Mesodermal cell (in vitro differentiated cells): ENCODE data around the gene HOXA2.

ENCODE experiments used
- H3K27ac ChIP-seq: 2 replicates; pipeline ENCODE4 v1.7.0; 2013; ENCODE audit warnings: mild to moderate bottlenecking, low read depth, low read length, moderate library complexity; ENCODE audit not compliant: severe bottlenecking
- H3K36me3 ChIP-seq: 2 replicates; pipeline ENCODE4 v1.7.1; 2013; ENCODE audit warnings: mild to moderate bottlenecking, low read length, moderate library complexity; ENCODE audit not compliant: control insufficient read depth, insufficient read depth
- H3K4me1 ChIP-seq: one replicate; pipeline ENCODE4 v1.7.1; 2013; ENCODE audit warnings: mild to moderate bottlenecking, low read length; ENCODE audit not compliant: insufficient read depth, control insufficient read depth, poor library complexity, severe bottlenecking
- H3K4me3 ChIP-seq: 2 replicates; pipeline ENCODE4 v1.7.0; 2013; ENCODE audit warnings: low read length, control low read depth, mild to moderate bottlenecking; ENCODE audit not compliant: insufficient read depth, poor library complexity, severe bottlenecking; ENCODE audit errors: extremely low read depth
- H3K9me3 ChIP-seq: 2 replicates; pipeline ENCODE4 v1.7.1; 2013; ENCODE audit warnings: mild to moderate bottlenecking, low read length, moderate library complexity; ENCODE audit not compliant: control insufficient read depth
- whole genome bisulfite sequencing, 2 experiments: methylation state at CpG; one replicate each; pipeline ENCODE4 v1.1.5; 2013; ENCODE audit warnings: missing lambda C conversion rate in 2 of 2; ENCODE audit not compliant: insufficient coverage in 2 of 2; 5-methylcytosine and 5-hydroxymethylcytosine counted together

Gene HOXA2

DNA sequence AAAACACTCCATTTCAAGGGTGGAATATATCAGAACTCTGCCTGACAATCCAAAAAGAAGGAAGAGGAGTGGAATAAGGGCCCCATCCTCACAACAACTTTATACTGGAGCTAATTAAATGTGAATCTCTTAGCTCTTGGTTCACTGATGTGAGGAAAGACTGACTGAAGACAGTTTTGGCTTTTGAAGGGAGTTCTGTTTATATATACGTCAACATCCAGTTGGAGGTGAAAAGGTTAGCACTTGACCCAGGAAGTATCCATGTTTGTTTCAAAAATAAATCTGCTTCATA, 9.7 kb downstream of the HOXA2 start:
- WGBS, 2 experiments: 80% methylated on average over 1 of the region's 1 CpG; no CpG with 5 or more reads in 1 of the 2 experiments
- Histone ChIP-seq H3K4me1 (peaks cover 37% of the 10 kb centered on the region), H3K9me3 (no peaks in the 10 kb centered on the region), H3K27ac (no peak overlapping the region), H3K4me3 (no peak overlapping the region), H3K36me3 (no peaks in the 10 kb centered on the region)

GRCh38 chr7:27091941-27092818, 10.3 kb downstream of the HOXA2 start:
- Histone ChIP-seq H3K36me3 (no peaks in the 10 kb centered on the region), H3K27ac (no peak overlapping the region), H3K4me1 (peaks cover 35% of the 10 kb centered on the region), H3K9me3 (no peaks in the 10 kb centered on the region), H3K4me3 (no peak overlapping the region)
- WGBS, 2 experiments: 23 to 26% methylated on average over 4 of the region's 9 CpGs

GRCh38 chr7:27091105-27091504, 11.4 kb downstream of the HOXA2 start:
- 17% methylated on average over 1 of the region's 3 CpGs; no CpG with 5 or more reads in 1 of the 2 experiments for WGBS, 2 experiments
- no peaks in the 10 kb centered on the region for H3K36me3 ChIP-seq
- no peak overlapping the region for H3K27ac ChIP-seq
- H3K4me1 ChIP-seq: peaks cover 35% of the 10 kb centered on the region
- no peaks in the 10 kb centered on the region for H3K9me3 ChIP-seq
- no peak overlapping the region for H3K4me3 ChIP-seq

DNA sequence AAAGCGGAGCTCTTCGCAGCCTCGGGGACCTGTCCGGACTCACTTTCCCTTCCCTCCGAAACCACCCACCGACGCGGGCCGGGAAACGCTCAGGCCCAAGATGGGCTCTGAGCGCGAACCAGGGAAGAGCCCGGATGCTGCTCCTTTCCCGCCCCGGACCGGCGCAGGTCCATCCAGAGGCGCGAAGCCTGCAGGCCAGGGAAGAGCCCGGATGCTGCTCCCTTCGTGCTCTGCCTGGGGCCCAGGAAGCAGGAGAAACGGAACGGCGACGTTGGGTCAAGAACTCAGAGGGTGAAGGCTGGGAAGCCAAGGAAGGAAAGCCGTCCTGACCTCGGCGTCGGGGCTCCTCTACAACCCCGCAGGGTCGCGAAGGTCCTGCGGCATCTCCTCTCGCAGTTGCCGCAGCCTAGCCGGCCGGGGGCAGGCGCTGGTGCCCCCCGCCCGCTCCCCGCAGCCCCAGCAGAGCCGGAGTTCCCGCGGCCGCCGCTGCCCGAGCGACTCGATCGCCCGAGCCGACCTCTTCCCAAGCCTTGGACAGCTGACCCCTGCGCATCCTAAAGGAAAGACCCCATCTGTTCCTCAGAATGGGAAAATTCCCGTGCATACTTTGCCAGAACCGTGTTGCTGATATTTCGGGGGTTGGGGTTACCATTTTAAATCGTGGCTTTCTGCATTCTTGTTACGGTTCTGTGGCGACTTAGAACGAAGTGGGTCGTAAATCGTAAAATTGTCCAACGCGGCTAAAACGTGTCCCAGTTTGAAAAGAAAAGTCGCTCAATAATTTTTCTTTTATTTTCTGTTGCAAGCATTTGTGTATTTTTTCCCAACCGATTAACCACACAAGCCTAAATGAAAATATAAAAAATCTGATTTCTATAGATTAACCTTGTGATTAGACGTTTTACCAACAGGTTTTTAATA, 14.2 kb downstream of the HOXA2 start:
- no peak overlapping the region for H3K4me3 ChIP-seq
- 95 to 96% methylated on average over 63 to 64 of the region's 68 CpGs for WGBS, 2 experiments
- H3K27ac ChIP-seq: no peak overlapping the region
- no peaks in the 10 kb centered on the region for H3K36me3 ChIP-seq
- no peaks in the 10 kb centered on the region for H3K9me3 ChIP-seq
- peaks cover 24% of the 10 kb centered on the region for H3K4me1 ChIP-seq

- Histone ChIP-seq H3K4me3 (no peak overlapping the region), H3K9me3 (no peaks in the 10 kb centered on the region), H3K27ac (no peak overlapping the region), H3K4me1 (no peaks in the 10 kb centered on the region), H3K36me3 (no peaks in the 10 kb centered on the region)
- WGBS, 2 experiments: 86% methylated on average over 1 of the region's 2 CpGs; no CpG with 5 or more reads in 1 of the 2 experiments
Measured at GRCh38 chr7:27083646-27084045, 18.8 kb downstream of the HOXA2 start.

DNA sequence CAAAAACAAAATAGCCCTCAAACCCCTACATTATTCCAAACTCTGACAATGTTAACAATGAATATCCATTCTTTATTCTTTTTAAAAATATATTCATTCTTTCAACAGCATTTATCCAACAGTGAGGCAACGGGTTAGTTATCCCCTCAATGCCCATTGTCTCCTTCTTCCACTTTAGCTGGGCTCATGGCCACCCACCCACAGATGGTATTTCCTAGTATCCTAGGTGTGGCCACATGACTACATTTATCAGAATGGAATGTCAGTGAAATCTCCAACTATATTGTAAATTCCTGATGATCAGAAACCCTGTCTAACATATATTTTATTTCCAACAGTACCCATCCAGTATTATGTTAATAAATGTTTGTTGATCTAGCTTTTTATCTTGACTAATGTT, 20.3 kb downstream of the HOXA2 start:
- no peaks in the 10 kb centered on the region for H3K36me3 ChIP-seq
- no peak overlapping the region for H3K4me3 ChIP-seq
- no peak overlapping the region for H3K27ac ChIP-seq
- H3K4me1 ChIP-seq: no peaks in the 10 kb centered on the region
- 100% methylated on average over 1 of the region's 1 CpG for WGBS, 2 experiments
- H3K9me3 ChIP-seq: no peaks in the 10 kb centered on the region

- Histone ChIP-seq H3K9me3 (no peaks in the 10 kb centered on the region), H3K36me3 (no peaks in the 10 kb centered on the region), H3K4me3 (no peak overlapping the region), H3K4me1 (no peaks in the 10 kb centered on the region), H3K27ac (no peak overlapping the region)
- 34 to 36% methylated on average over 4 of the region's 4 CpGs for WGBS, 2 experiments
Measured at GRCh38 chr7:27080844-27081436, 21.5 kb downstream of the HOXA2 start.

GRCh38 chr7:27079234-27079975, 23.1 kb downstream of the HOXA2 start:
- Histone ChIP-seq H3K36me3 (no peaks in the 10 kb centered on the region), H3K9me3 (no peaks in the 10 kb centered on the region), H3K4me1 (no peaks in the 10 kb centered on the region), H3K4me3 (no peak overlapping the region), H3K27ac (no peak overlapping the region)
- WGBS, 2 experiments: no CpG with 5 or more reads among the region's 1 CpG

- no peak overlapping the region for H3K27ac ChIP-seq
- H3K36me3 ChIP-seq: no peaks in the 10 kb centered on the region
- no CpG with 5 or more reads among the region's 5 CpGs for WGBS, 2 experiments
- no peaks in the 10 kb centered on the region for H3K4me1 ChIP-seq
- H3K9me3 ChIP-seq: no peaks in the 10 kb centered on the region
- no peak overlapping the region for H3K4me3 ChIP-seq
Measured at GRCh38 chr7:27078616-27079233, 23.8 kb downstream of the HOXA2 start.

DNA sequence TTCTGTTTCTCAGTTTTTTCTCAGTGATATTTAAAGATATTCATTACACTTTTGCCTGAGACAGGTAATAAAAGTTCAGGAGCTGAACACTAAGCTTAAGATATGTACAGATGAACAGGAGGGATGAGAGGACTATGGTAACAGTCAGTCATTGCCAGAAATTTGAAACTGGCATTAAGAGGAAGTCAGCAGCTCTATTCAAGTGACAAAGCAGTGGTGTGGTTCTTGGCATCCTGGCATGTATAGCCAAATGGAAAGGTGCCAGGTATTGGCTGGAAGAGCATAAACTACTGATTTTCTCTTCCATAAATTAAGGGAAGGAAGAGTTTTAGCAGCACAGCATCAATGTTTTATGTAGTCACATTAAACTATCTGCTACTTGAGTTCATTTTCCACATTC, 29.4 kb downstream of the HOXA2 start:
- Histone ChIP-seq H3K4me3 (no peak overlapping the region), H3K36me3 (no peaks in the 10 kb centered on the region), H3K9me3 (no peaks in the 10 kb centered on the region), H3K4me1 (no peaks in the 10 kb centered on the region), H3K27ac (no peak overlapping the region)
